Measurements from ENCODE around the gene ZNF84. TPM values are rescaled to one million over a fixed set of nuclear protein-coding genes. Genes with fewer than 3 reads are reported as not detected.

Gene ZNF84
- total RNA-seq, 1 experiment from 2014 or later = 28.3 TPM

DNA sequence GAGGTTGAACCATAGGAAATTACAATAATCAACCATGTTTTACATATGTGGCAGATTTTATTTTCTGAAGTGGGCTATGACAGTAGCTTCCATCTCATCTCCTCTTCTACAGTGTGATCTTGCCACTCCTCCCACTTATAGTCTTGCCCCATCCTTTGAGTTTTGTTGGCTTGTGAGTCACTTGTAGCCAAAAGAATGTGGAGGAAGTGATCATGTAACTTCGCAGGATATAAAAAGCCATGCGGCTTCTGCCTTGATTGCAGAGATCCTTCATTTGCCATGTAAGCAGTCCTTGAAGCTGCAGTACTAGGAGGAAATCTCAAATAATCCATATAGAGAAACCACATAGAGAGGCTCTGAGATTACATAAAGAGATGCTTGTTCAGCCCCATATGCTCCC is 13.7 kb upstream of the ZNF84 start (continued):
- TF ChIP-seq, protein P1, sequence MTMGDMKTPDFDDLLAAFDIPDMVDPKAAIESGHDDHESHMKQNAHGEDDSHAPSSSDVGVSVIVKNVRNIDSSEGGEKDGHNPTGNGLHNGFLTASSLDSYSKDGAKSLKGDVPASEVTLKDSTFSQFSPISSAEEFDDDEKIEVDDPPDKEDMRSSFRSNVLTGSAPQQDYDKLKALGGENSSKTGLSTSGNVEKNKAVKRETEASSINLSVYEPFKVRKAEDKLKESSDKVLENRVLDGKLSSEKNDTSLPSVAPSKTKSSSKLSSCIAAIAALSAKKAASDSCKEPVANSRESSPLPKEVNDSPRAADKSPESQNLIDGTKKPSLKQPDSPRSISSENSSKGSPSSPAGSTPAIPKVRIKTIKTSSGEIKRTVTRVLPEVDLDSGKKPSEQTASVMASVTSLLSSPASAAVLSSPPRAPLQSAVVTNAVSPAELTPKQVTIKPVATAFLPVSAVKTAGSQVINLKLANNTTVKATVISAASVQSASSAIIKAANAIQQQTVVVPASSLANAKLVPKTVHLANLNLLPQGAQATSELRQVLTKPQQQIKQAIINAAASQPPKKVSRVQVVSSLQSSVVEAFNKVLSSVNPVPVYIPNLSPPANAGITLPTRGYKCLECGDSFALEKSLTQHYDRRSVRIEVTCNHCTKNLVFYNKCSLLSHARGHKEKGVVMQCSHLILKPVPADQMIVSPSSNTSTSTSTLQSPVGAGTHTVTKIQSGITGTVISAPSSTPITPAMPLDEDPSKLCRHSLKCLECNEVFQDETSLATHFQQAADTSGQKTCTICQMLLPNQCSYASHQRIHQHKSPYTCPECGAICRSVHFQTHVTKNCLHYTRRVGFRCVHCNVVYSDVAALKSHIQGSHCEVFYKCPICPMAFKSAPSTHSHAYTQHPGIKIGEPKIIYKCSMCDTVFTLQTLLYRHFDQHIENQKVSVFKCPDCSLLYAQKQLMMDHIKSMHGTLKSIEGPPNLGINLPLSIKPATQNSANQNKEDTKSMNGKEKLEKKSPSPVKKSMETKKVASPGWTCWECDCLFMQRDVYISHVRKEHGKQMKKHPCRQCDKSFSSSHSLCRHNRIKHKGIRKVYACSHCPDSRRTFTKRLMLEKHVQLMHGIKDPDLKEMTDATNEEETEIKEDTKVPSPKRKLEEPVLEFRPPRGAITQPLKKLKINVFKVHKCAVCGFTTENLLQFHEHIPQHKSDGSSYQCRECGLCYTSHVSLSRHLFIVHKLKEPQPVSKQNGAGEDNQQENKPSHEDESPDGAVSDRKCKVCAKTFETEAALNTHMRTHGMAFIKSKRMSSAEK (CRISPR knock-in tag; IDR thresholded peaks at IDR 0.05; ENCODE audit: borderline replicate concordance) = no peak
- TF ChIP-seq GRHL2 (CRISPR knock-in tag; IDR thresholded peaks at IDR 0.05; ENCODE audit: insufficient replicate concordance, severe bottlenecking) (no peak), STAT6 (CRISPR knock-in tag; conservative IDR thresholded peaks at IDR 0.05; ENCODE audit: low read depth) (no peak)

- Mint-ChIP-seq H3K36me3 (peaks cover 4% of the 10 kb centered on the region), H3K4me3 (no peak overlapping the region), H3K27me3 (ENCODE audit: low read depth) (peaks cover 5% of the 10 kb centered on the region; the same call in 1 of the 2 replicates), H3K9me3 (peaks cover 63% of the 10 kb centered on the region), H3K27ac (no peak overlapping the region), H3K4me1 (no peaks in the 10 kb centered on the region)
- ChIA-PET POLR2A (no interaction called here), CTCF (no interaction called here)
- ATAC-seq = no peak
- no peak for DNase-seq (ENCODE audit: low spot score)
- TF ChIP-seq NR2C2 (CRISPR knock-in tag; IDR thresholded peaks at IDR 0.05) = no peak
- no peak for TF ChIP-seq ERG (CRISPR knock-in tag; IDR thresholded peaks at IDR 0.05)
- TF ChIP-seq, protein P2, sequence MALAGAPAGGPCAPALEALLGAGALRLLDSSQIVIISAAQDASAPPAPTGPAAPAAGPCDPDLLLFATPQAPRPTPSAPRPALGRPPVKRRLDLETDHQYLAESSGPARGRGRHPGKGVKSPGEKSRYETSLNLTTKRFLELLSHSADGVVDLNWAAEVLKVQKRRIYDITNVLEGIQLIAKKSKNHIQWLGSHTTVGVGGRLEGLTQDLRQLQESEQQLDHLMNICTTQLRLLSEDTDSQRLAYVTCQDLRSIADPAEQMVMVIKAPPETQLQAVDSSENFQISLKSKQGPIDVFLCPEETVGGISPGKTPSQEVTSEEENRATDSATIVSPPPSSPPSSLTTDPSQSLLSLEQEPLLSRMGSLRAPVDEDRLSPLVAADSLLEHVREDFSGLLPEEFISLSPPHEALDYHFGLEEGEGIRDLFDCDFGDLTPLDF (CRISPR knock-in tag; IDR thresholded peaks at IDR 0.05) = no peak
- TF ChIP-seq CREM (CRISPR knock-in tag; IDR thresholded peaks at IDR 0.05) = no peak
- no peak for TF ChIP-seq STAT6 (CRISPR knock-in tag; conservative IDR thresholded peaks at IDR 0.05; ENCODE audit: low read depth)
- no peak for TF ChIP-seq GTF2I (CRISPR knock-in tag; conservative IDR thresholded peaks at IDR 0.05)
- TF ChIP-seq NFATC4 (CRISPR knock-in tag; IDR thresholded peaks at IDR 0.05) = no peak
- no peak for TF ChIP-seq NFYB (CRISPR knock-in tag; conservative IDR thresholded peaks at IDR 0.05; ENCODE audit: low read depth)
- TF ChIP-seq ZNF263 (CRISPR knock-in tag; IDR thresholded peaks at IDR 0.05; ENCODE audit: low read depth) = no peak
- no peak for TF ChIP-seq SMAD3 (CRISPR knock-in tag; IDR thresholded peaks at IDR 0.05; ENCODE audit: borderline replicate concordance)
- no peak for TF ChIP-seq ZNF219 (CRISPR knock-in tag; IDR thresholded peaks at IDR 0.05; ENCODE audit: borderline replicate concordance)
- no peak for TF ChIP-seq NFE2L1 (CRISPR knock-in tag; IDR thresholded peaks at IDR 0.05)
- no peak for TF ChIP-seq TEAD4 (CRISPR knock-in tag; IDR thresholded peaks at IDR 0.05)
- TF ChIP-seq, protein P3, sequence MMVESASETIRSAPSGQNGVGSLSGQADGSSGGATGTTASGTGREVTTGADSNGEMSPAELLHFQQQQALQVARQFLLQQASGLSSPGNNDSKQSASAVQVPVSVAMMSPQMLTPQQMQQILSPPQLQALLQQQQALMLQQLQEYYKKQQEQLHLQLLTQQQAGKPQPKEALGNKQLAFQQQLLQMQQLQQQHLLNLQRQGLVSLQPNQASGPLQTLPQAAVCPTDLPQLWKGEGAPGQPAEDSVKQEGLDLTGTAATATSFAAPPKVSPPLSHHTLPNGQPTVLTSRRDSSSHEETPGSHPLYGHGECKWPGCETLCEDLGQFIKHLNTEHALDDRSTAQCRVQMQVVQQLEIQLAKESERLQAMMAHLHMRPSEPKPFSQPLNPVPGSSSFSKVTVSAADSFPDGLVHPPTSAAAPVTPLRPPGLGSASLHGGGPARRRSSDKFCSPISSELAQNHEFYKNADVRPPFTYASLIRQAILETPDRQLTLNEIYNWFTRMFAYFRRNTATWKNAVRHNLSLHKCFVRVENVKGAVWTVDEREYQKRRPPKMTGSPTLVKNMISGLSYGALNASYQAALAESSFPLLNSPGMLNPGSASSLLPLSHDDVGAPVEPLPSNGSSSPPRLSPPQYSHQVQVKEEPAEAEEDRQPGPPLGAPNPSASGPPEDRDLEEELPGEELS (CRISPR knock-in tag; IDR thresholded peaks at IDR 0.05) = no peak
- TF ChIP-seq, protein P4, sequence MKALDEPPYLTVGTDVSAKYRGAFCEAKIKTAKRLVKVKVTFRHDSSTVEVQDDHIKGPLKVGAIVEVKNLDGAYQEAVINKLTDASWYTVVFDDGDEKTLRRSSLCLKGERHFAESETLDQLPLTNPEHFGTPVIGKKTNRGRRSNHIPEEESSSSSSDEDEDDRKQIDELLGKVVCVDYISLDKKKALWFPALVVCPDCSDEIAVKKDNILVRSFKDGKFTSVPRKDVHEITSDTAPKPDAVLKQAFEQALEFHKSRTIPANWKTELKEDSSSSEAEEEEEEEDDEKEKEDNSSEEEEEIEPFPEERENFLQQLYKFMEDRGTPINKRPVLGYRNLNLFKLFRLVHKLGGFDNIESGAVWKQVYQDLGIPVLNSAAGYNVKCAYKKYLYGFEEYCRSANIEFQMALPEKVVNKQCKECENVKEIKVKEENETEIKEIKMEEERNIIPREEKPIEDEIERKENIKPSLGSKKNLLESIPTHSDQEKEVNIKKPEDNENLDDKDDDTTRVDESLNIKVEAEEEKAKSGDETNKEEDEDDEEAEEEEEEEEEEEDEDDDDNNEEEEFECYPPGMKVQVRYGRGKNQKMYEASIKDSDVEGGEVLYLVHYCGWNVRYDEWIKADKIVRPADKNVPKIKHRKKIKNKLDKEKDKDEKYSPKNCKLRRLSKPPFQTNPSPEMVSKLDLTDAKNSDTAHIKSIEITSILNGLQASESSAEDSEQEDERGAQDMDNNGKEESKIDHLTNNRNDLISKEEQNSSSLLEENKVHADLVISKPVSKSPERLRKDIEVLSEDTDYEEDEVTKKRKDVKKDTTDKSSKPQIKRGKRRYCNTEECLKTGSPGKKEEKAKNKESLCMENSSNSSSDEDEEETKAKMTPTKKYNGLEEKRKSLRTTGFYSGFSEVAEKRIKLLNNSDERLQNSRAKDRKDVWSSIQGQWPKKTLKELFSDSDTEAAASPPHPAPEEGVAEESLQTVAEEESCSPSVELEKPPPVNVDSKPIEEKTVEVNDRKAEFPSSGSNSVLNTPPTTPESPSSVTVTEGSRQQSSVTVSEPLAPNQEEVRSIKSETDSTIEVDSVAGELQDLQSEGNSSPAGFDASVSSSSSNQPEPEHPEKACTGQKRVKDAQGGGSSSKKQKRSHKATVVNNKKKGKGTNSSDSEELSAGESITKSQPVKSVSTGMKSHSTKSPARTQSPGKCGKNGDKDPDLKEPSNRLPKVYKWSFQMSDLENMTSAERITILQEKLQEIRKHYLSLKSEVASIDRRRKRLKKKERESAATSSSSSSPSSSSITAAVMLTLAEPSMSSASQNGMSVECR (CRISPR knock-in tag; IDR thresholded peaks at IDR 0.05; ENCODE audit: borderline replicate concordance) = no peak
Observed at GRCh38 chr12:133026996-133027395, 10.3 kb upstream of the ZNF84 start.

Measured in WTC11 (cell line).